HG03097 (cell line): ENCODE data around the gene SLC4A3.
A peak's percentile ranks its signal among the peaks of the same experiment; 100 is the strongest.

Experiments
- ATAC-seq: cut with Tn5 transposase; IDR thresholded peaks from one replicate; pipeline ENCODE4 v1.9.1; 2021; ENCODE audit not compliant: unreplicated experiment, low FRiP score

SLC4A3 gene, protein sequence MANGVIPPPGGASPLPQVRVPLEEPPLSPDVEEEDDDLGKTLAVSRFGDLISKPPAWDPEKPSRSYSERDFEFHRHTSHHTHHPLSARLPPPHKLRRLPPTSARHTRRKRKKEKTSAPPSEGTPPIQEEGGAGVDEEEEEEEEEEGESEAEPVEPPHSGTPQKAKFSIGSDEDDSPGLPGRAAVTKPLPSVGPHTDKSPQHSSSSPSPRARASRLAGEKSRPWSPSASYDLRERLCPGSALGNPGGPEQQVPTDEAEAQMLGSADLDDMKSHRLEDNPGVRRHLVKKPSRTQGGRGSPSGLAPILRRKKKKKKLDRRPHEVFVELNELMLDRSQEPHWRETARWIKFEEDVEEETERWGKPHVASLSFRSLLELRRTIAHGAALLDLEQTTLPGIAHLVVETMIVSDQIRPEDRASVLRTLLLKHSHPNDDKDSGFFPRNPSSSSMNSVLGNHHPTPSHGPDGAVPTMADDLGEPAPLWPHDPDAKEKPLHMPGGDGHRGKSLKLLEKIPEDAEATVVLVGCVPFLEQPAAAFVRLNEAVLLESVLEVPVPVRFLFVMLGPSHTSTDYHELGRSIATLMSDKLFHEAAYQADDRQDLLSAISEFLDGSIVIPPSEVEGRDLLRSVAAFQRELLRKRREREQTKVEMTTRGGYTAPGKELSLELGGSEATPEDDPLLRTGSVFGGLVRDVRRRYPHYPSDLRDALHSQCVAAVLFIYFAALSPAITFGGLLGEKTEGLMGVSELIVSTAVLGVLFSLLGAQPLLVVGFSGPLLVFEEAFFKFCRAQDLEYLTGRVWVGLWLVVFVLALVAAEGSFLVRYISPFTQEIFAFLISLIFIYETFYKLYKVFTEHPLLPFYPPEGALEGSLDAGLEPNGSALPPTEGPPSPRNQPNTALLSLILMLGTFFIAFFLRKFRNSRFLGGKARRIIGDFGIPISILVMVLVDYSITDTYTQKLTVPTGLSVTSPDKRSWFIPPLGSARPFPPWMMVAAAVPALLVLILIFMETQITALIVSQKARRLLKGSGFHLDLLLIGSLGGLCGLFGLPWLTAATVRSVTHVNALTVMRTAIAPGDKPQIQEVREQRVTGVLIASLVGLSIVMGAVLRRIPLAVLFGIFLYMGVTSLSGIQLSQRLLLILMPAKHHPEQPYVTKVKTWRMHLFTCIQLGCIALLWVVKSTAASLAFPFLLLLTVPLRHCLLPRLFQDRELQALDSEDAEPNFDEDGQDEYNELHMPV

DNA sequence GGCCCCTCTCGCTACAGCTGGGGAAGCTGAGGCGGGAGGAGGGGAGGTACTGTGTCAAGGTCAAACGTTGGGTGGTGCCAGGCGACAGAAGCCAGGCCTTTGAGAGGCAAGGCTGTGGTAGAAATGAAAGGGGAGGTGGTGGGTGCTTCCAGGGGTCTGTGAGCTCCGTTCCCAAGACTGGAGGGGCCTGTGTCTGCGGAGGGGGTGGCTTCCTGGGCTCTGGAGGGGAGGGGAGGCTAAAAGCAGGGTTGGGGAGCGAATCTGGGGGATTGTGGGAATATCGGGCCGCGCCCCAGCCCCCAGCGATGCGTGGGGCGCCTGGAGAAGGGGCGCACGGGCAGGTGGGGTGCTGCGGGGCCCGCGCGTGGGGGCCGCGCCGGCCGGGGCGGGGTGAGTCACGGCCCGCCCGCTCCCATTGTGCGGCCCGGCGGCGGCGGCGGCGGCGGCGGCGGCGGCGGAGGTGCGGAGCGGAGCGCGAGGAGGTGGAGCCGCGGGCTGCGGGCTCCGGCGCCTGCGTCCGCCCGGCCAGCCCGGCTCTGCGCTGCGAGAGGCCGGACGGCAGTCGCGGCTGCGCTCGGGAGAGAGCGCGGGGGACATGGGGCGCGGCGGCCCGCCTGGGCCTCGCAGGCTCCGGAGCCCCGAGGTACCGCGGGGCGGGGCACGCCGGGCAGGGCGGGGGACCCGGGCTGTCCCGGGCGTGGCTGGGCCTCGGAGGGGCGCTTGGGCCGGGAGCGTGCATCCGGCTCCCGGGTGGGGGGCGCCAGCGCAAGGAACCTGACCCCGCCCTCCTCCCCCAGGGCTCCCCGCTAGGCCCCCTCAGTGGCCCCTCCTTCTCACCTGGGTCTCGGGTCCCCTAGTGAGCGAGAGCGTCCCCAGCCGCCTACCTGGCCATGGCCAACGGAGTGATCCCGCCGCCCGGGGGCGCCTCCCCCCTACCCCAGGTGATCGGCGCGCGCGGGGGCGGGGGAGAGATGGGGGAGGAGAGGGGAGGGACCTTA is at the start of gene SLC4A3:
Gene SLC4A3 (plus strand): TSS at position 528 of the 998 bp plus-strand sequence. CDS start 363 bp downstream, at position 891.
- ATAC-seq, result no peak

DNA sequence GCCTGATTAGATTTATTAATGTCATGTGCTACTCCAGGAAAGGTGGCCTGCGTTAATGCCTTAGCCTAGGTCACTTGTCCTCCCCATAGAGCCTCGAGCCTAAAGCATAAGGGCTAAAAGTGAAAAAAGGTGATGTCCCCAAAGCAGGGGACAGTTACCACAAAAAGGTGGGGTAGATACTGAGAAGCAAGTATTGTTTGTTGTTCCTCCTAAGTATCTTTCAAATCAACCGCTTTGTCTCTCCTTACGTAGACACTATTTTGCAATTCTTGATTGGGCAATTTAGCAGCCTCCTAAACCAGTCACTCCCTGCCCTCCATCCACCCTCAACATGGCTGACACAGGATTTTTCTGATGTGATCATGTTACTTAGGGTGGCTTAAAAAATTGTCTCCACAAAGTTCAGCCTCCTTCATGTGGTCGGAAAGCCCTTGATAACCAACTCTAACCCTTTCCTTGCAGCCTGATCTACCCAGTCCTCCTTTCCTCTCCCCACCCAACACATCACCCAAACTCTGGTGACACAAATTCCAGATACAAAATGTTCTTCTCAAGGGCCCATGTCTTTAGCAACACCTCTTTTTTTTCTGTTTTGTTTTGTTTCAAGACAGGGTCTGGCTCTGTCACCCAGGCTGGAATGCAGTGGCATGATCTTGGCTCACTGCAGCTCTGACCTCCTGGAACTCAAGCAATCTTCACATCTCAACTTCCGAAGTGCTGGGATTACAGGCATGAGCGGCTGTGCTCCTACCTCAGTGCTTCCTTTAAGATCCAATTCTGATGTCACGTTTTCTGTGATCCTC is 48.4 kb upstream of the SLC4A3 start:
- ATAC-seq, result no peak

DNA sequence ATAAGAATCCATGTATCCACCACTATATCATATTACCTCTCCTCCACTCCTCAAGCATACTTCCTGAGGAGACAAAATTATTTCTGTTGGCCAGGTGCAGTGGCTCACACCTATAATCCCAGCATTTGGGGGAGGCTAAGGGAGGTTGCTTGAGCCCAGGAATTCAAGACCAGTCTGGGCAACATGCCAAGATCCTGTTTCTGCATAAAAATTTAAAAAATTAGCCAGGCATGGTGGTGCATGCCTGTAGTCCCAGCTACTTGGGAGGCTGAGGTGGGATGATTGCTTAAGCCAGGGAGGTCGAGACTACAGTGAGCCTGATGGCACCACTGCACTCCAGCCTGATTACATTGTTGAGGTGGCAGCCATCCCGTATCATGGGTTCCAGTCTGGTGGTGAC is 46.1 kb upstream of the SLC4A3 start:
- ATAC-seq, result no peak

DNA sequence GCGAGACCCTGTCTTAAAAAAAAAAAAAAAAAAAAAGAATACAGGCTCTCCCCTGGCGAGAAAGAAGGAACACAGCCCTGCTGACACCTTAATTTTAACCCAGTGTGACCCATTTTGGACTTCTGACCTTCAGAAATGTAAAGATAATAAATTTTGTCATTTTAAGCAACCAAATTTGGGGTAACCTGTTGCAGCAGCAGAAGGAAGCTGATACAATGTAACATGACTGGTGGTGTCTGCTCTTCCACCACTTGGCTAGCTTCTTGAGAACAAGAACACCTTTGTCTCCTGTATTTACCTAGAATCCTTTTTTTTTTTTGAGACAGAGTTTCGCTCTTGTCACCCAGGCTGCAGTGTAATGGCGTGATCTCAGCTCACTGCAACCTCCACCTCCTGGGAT is 36.3 kb upstream of the SLC4A3 start:
- no peak for ATAC-seq

DNA sequence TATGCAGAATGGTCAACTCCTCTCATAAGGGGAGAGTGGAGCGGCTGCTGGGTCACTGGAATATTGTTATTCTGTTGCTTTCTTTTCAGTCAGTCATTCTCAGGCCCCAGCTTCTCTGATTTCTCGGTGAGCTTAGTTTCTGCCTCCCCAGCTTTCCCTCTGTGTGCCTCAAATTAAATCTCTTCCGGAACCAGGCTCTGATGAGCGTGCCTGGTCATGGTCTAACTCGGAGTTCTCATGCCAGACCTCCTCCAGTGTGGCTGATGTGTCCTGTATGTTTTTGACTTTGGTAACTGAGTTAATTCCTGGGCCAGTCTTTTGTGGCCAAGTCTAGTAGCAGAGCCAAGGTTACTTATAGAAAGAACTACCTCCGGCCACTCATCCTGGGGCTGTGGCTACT is 34.7 kb upstream of the SLC4A3 start:
- no peak for ATAC-seq

DNA sequence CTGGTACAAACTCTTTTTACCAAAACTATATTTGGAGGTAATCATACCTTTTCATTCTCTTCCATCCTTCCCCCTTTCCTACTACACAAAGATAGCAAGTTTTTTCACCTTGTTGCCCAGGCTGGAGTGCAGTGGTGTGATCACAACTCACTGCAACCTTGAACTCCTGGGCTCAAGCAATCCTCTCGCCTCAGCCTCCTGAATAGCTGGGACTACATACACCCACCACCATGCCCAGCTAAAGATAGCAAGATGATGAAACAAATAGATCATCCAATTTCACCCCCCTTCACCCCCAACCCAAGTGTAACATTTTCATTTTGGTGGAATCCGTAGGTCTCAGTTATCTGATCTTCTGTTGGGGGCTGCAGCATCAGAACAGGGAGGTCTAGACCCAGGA is 34.3 kb upstream of the SLC4A3 start:
- no peak for ATAC-seq

DNA sequence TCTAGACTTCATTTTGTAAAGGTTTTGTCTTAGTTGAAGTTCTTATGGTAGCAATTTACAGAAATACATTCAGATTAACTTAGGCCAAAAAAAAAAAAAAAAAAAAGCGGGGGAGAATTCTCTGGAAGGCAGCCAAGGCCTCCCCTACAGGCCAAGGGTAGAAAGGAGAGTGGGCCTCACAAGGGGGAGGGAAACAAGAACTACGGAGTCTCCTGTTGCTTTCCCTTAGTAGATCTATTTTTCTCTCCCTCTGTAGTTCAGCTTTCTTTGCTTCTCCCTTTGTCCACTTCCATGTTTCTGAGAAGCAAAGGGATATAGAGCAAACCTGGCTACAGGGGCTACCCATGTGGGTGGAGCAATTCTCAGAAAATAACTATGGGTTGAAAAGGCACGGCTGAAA is 32.2 kb upstream of the SLC4A3 start:
- no peak for ATAC-seq

DNA sequence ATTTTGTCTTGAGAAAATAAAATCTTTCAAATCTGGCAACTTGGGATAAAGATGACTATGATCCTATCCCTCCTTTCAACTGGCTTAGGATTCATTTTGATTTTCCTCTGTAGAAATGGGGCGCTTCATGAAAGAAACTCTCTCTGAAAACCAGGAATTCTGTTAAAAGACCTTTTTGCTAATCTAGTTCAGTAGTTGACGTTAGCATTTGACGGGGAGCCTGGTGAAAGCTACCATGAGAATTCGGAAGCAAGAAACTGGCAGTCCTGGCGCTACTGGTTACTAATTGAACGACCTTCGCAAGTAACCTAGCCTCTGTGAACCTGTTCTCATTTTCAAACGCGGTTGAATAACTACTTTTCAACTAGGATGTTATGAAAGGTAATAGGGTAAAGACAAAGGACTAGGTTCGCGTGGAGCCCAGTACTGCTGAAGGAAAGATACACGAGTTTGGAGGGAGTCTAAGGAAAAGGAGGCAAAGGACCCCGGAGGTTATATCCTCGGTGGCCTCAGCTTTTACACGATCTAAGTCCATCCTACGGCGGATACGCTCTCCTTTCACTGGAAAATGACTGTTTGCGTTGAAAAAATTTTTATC is 30.4 kb upstream of the SLC4A3 start:
- ATAC-seq, result peak; percentile 5

DNA sequence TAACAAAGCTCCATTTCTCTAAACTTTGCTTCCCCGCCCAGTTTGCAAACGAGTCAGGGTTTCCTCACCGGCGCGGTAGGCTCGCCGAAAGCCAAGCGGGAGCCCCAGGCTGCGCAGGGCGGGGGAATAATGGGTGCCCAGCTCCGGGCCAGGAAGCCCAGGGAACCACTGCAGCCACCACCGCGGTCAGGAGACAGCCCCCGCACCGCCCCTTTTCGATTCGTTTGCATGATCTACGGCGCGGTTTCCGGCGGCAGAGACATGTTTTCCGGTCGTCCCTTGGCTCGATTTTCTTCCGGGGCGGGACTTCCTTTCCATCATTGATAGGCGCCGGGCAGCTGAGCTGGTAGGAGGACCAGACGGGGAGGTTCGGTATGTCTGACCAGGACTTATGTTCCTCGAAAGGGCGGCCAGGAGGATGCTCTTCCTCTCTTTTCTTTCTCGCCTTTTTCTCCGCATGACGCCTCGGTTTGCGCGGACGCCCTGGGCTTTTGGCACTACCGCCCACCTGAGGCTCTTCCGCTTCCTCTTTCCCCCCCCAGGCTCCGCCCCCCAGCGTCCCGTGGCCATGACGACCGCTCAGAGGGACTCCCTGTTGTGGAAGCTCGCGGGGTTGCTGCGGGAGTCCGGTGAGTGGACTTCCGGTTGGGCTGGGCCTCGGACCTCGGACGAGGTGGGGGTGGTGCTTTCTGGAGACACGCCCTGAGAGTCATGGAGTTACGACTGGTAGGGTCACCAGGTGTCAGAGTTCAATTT is 29.7 kb upstream of the SLC4A3 start, which contains the start of gene STK11IP:
Gene STK11IP (plus strand): TSS at position 306 of the 756 bp plus-strand sequence. CDS start 263 bp downstream, at position 569.
- ATAC-seq, result peak; percentile 92

DNA sequence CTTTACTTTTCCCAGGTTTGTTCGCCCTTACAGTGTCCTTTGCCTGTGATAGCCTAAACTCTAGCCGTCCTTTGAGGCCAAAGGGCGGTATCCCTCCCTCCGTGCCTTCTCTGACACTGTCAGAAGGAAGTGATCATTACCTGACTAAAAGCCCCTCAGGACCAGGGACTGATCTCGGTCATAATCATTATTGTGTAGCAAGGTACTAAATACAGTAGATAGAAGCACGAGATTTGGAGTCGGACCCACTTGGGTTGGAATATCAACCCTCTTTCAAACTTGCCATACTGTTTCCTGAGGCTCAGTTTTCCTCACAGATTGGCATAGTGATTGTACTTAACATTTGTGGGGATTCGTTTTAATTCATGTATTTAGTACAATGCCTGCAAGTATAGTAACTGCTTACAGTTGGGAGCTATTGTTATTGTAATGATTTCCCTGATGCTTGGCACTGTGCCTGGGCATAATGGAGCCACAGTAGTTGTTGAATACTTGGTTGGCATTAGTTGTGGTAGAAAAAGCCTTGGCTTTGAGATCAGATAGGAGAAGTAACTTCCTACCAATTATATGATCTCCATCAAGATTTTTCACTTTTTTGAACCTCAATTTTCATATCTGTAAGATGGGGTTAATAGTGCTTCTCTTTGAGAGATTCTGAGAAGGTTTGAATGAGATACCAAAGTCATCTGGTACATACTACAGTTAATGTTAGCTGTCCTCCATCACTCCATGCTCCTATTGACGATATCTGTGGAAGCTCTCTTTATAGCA is 28.9 kb upstream of the SLC4A3 start:
- no peak for ATAC-seq

DNA sequence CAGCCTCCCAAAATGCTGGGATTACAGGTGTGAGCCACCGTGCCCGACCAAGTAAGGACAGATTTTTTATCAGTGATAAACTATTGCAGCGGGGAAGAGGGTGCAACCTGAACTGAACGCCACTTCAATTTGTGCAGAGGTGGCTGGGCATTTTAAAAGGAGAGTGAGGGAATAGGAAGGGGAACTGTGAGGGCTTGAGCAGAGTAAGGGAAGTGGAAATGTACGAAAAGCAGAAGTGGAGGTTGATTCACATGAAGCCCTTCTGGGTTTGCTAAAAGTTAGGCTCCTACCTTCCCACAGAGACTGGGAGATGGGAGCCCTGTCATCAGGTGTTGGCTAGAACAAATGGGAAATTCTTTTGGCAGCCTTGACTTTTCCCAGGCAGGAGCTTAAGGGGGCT is 23.7 kb upstream of the SLC4A3 start:
- ATAC-seq, result no peak

DNA sequence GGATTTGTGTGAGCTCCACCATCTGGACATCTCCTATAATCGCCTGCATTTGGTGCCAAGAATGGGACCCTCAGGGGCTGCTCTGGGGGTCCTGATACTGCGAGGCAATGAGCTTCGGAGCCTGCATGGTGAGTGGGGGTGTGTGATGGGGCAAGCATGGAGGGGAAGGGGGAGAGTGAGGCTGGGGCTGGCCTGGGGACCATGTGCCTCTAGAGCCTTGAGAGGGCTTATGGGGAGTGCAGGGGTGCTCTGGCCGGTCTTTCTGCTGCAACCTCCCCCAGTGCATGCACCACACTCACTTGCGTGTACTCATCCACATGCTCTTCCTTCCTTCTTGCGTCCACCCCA is 21.8 kb upstream of the SLC4A3 start:
- no peak for ATAC-seq

DNA sequence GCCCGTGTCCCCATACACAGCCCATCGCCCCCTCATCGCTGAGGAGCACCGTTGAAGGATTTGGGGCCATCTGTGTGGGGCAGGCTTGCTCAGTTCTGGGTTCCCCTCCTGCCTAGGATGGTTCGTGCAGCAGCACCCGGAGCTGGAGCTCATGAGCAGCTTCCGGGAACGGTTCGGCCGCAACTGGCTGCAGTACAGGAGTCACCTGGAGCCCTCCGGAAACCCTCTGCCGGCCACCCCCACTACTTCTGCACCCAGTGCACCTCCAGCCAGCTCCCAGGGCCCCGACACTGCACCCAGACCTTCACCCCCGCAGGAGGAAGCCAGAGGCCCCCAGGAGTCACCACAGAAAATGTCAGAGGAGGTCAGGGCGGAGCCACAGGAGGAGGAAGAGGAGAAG is 19.5 kb upstream of the SLC4A3 start:
- no peak for ATAC-seq

DNA sequence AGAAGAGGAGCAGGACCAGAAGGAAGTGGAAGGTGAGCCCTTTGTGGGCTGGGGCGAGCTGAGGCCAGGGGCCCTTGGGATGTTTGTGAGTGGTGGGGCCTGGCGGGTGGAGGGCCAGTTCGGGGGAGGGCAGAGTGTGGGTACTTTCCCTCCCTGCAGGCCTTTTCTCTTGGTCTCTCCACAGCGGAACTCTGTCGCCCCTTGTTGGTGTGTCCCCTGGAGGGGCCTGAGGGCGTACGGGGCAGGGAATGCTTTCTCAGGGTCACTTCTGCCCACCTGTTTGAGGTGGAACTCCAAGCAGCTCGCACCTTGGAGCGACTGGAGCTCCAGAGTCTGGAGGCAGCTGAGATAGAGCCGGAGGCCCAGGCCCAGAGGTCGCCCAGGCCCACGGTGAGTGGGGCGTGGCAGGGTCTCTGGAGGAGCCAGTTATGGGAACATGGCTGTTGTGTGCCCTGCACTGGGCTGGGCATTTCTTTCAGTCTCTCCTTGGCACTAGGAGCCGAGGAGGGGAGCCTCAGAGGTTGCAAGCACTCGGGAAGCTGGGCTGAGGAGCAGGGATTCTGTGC is 18.9 kb upstream of the SLC4A3 start:
- no peak for ATAC-seq

DNA sequence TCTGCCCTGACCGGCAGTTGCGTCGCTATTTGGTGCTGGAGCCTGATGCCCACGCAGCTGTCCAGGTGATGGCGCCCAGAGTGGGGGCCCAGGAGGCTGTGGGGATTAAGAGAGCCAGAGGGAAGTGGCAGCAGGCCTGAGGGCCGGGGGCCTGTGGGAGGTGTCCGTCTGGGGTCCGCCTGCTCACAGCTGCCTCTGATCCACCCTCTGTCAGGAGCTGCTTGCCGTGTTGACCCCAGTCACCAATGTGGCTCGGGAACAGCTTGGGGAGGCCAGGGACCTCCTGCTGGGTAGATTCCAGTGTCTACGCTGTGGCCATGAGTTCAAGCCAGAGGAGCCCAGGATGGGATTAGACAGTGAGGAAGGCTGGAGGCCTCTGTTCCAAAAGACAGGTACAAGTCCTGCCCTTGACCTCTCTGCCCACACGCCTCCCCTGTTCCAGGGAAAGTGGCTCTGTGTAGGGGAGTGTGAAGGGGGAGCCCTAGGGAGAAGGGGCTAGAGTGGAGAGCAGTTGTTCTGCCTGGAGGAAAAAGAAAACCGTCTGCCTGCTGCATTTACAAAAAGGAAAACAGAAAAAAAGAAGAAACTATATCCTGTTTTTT is 18.2 kb upstream of the SLC4A3 start:
- ATAC-seq, result no peak

DNA sequence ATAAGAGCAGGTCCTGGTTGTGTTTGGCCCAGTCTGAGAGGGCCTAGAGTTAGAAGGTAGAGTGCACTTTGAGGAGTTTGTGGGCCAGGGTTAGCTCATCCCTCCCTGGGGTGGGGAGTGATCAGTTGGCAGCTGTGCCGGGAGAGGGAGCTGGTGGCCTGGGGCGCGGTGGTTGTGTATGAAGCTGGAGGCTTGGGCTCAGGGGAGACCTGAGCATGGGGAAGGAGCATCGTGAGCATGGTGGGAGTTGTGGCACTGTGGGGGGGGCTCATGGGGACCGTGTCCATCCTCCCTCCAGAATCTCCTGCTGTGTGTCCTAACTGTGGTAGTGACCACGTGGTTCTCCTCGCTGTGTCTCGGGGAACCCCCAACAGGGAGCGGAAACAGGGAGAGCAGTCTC is 16.1 kb upstream of the SLC4A3 start:
- ATAC-seq, result no peak
